ENCODE results near the gene RABAC1. TPM values are rescaled to one million over a fixed set of nuclear protein-coding genes. Genes with fewer than 3 reads are reported as not detected.

RABAC1 gene
- total and polyA plus RNA-seq, 2 donors (not counting 3 experiments of a cell fraction or from before 2014, with no cell fraction given) = 178 to 591 TPM

DNA sequence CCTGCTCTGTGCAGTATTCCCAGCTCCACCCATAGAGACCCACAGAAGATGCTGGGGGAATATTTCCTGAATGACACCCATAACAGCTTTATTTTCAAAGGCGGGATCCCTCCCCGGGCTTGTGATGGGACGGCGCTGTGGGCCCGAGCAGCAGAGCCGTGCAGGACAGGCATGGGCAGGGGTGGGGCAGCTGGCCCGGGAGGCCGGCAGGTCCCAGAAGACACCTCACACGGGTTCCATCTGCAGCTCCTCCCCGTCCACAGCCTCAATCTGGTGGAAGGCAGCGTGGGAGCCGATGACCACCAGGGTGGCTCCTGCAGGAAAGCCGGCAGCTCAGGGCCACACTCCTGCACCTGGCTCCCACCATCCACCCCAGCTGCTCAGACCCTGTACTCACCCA is 2.5 kb downstream of the RABAC1 start:
- ChIA-PET CTCF (interaction anchor here (0.8 to 2.7 kb wide), 3 partner anchors 7 to 162 kb away, joined by 3 to 15 read pairs (median 3); no protein-coding TSS in a partner anchor), POLR2A (no interaction called here)
- no TSS peak for BruUV-seq (replicated peaks)
- Histone ChIP-seq H3K4me1 (ENCODE audit: control insufficient read depth, extremely low read depth, insufficient read depth, low read length) (peaks cover 12% of the 10 kb centered on the region), H3K9me1 (replicated peaks; ENCODE audit: control insufficient read depth, extremely low read depth, insufficient read depth, low read length) (no peaks in the 10 kb centered on the region), H3K9ac (replicated peaks; ENCODE audit: extremely low read depth, insufficient read depth, low read length) (no peak overlapping the region), H3K4me2 (ENCODE audit: insufficient read depth, low read length) (no peak overlapping the region), H3K36me3 (ENCODE audit: control insufficient read depth in 2 of 2, extremely low read depth in 1 of 2, insufficient read depth in 2 of 2, low read length in 2 of 2) (peaks cover 3 to 4% of the 10 kb centered on the region in 2 experiments), H3K27me3 (ENCODE audit: control insufficient read depth in 2 of 2, insufficient read depth in 2 of 2, low read length in 2 of 2) (no peaks in the 10 kb centered on the region), H4K20me1 (replicated peaks; ENCODE audit: control insufficient read depth, extremely low read depth, insufficient read depth, low read length) (no peaks in the 10 kb centered on the region), H3K79me2 (ENCODE audit: control insufficient read depth, insufficient read depth, low read length) (no peaks in the 10 kb centered on the region), H3K4me3 (replicated peaks in 1 of 3; ENCODE audit: insufficient read depth in 1 of 3, low read depth in 1 of 3, low read length in 3 of 3) (no peak overlapping the region), H2AFZ (ENCODE audit: low read depth, low read length) (no peak overlapping the region), H3K9me3 (replicated peaks; ENCODE audit: control insufficient read depth, insufficient read depth, low read length) (no peaks in the 10 kb centered on the region), H3K27ac (ENCODE audit: insufficient read depth, low read depth, low read length) (no peak overlapping the region)
- intact Hi-C loops (cut with micrococcal nuclease) (no loop called here), dilution Hi-C loops (cut with MboI; ENCODE audit: extremely low pct_ligation_motif_present, low sequenced_read_pairs) (no loop called here)
- DNase-seq (ENCODE audit: low read depth, low spot score) (no peak), FAIRE-seq (no peak)
- TF ChIP-seq FOS (IDR thresholded peaks at IDR 0.05; ENCODE audit: borderline replicate concordance, insufficient read depth, low read length) (no peak), GATA2 (IDR thresholded peaks at IDR 0.05; ENCODE audit: insufficient read depth, insufficient read length, low read depth, low read length) (no peak), JUN (IDR thresholded peaks at IDR 0.05; ENCODE audit: borderline replicate concordance, insufficient read depth, insufficient read length, low read depth) (no peak), EZH2 (IDR thresholded peaks at IDR 0.05; ENCODE audit: borderline replicate concordance, low read depth, low read length, severe bottlenecking) (no peak), MYC (IDR thresholded peaks at IDR 0.05; ENCODE audit: low read depth, low read length) (no peak), POLR2A (IDR thresholded peaks at IDR 0.05; ENCODE audit: low read depth, low read length) (no peak), POLR2AphosphoS5 (IDR thresholded peaks at IDR 0.05; ENCODE audit: insufficient read depth, low read depth, low read length) (no peak)
- TF ChIP-seq, protein P1, sequence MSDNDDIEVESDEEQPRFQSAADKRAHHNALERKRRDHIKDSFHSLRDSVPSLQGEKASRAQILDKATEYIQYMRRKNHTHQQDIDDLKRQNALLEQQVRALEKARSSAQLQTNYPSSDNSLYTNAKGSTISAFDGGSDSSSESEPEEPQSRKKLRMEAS (IDR thresholded peaks at IDR 0.05; ENCODE audit: insufficient read depth, insufficient read length) = no peak
- TF ChIP-seq, protein P2, sequence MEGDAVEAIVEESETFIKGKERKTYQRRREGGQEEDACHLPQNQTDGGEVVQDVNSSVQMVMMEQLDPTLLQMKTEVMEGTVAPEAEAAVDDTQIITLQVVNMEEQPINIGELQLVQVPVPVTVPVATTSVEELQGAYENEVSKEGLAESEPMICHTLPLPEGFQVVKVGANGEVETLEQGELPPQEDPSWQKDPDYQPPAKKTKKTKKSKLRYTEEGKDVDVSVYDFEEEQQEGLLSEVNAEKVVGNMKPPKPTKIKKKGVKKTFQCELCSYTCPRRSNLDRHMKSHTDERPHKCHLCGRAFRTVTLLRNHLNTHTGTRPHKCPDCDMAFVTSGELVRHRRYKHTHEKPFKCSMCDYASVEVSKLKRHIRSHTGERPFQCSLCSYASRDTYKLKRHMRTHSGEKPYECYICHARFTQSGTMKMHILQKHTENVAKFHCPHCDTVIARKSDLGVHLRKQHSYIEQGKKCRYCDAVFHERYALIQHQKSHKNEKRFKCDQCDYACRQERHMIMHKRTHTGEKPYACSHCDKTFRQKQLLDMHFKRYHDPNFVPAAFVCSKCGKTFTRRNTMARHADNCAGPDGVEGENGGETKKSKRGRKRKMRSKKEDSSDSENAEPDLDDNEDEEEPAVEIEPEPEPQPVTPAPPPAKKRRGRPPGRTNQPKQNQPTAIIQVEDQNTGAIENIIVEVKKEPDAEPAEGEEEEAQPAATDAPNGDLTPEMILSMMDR (IDR thresholded peaks at IDR 0.05; ENCODE audit: extremely low read depth in 1 of 2, insufficient read depth in 1 of 2, low read depth in 1 of 2, low read length in 2 of 2) = no peak

Measured in endothelial cell of umbilical vein (primary cell).